Adrenal gland (tissue), 12 donors: Measurements from ENCODE around the gene HMMR. TPM values are rescaled to one million over a fixed set of nuclear protein-coding genes. Genes with fewer than 3 reads are reported as not detected.

Experiments
- DNase-seq, 7 donors: peaks; one replicate each; pipeline ENCODE4 v3.0.0-alpha.2; 2019 to 2020
- H3K27ac ChIP-seq, 5 donors: fragments of 200-600 bp; sonication (generic) in 4 of 5; 1 replicate in 3 of 5; 2 replicates in 2 of 5; pipeline versions ENCODE4 v1.5.1 to v1.8.0; 2016 to 2020; ENCODE audit warnings: mild to moderate bottlenecking in 1 of 5
- H3K27me3 ChIP-seq: fragments of 200-600 bp; 2 replicates; pipeline ENCODE4 v1.8.0; 2021
- H3K36me3 ChIP-seq, 2 donors: fragments of 200-600 bp; replicated peaks in 1 of 2; 1 replicate in 1 of 2; 2 replicates in 1 of 2; pipeline versions ENCODE4 v1.5.1 to v1.8.0; 2018 to 2022
- H3K4me1 ChIP-seq, 2 donors: fragments of 200-600 bp; replicated peaks in 1 of 2; 1 replicate in 1 of 2; 2 replicates in 1 of 2; pipeline versions ENCODE4 v1.5.1 to v1.8.0; 2018 to 2021
- H3K4me3 ChIP-seq, 4 donors: fragments of 200-600 bp; sonication (generic) in 3 of 4; one replicate each; pipeline ENCODE4 v1.5.1; 2016 to 2018
- H3K9me3 ChIP-seq, 3 donors: fragments of 200-600 bp; sonication (generic) in 1 of 3; replicated peaks in 1 of 3; 1 replicate in 2 of 3; 2 replicates in 1 of 3; pipeline versions ENCODE4 v1.5.1 to v1.8.0; 2016 to 2021
- POLR2A ChIP-seq, 2 donors: fragments of 450-650 bp; IDR thresholded peaks; one replicate each; pipeline ENCODE4 v1.6.1; 2017; ENCODE audit warnings: antibody characterized with exemption in 2 of 2, mild to moderate bottlenecking in 2 of 2, moderate library complexity in 1 of 2
- WGBS, 4 donors: extraction: QIAGEN DNeasy Blood & Tissue Kit in 2 of 4; methylation state at CpG; one replicate each; pipeline versions ENCODE4 v1.1.5 to v1.1.7; 2013 to 2017; 5-methylcytosine and 5-hydroxymethylcytosine counted together
- intact Hi-C, 2 donors: fragments of 100-400 bp; cut with DNase I; formaldehyde crosslinking; loops; one replicate each; pipeline versions ENCODE4 v1.14.1 to v1.15.0; 2022 to 2023
- polyA plus RNA-seq, 3 donors: library from polyadenylated mRNA; stranded (reverse); fragments of 200-250 nt in 2 of 3; fragments of 350-450 nt in 1 of 3; fragmentation: Illumina TruSeq in 1 of 3; extraction: RNeasy Lipid Tissue Mini Kit (QIAGEN cat#74804) in 1 of 3; gene quantifications; one replicate each; pipeline ENCODE4 v1.2.3, GENCODE V29; 2013 to 2014
- total RNA-seq, 9 donors: library from RNA; depleted of rRNA in 4 of 9; stranded (reverse); fragments of >200 nt in 4 of 9; fragments of 120-200 nt in 1 of 9; fragmentation: NEBNext Ultra II Directional in 1 of 9; extraction: Animal tissue kit (Norgen Biotek cat#: 25700) in 1 of 9; gene quantifications; one replicate each; pipeline versions ENCODE4 v1.1.0 to v1.2.4, GENCODE V29; 2013 to 2023
- TF ChIP-seq, protein P1 (sequence below), 6 experiments: fragments of 450-650 bp in 4 of 6; fragments of 200-600 bp in 2 of 6; sonication (generic) in 1 of 6; IDR thresholded peaks; 1 replicate in 5 of 6; 2 replicates in 1 of 6; pipeline versions ENCODE4 v1.5.1 to v1.8.0; 2016 to 2021; ENCODE audit warnings: antibody characterized with exemption in 6 of 6, mild to moderate bottlenecking in 2 of 6, moderate library complexity in 1 of 6
- donor health status: healthy with polysubstance abuse.
- donor health status: Bipolar disorder and iron deficiency.
- donor health status: DM: yes; HTN: yes; CAD: no.
- donor health status: DM: no; HTN: no; CAD: no.
- donor health status: DM: no; HTN: no; CAD: no.
- donor health status: DM: yes; HTN: yes; CAD: no.

The HMMR gene
- total and polyA plus RNA-seq, 12 donors, result 0.24 to 10.3 (median 1.5) TPM; not detected in 1

DNA sequence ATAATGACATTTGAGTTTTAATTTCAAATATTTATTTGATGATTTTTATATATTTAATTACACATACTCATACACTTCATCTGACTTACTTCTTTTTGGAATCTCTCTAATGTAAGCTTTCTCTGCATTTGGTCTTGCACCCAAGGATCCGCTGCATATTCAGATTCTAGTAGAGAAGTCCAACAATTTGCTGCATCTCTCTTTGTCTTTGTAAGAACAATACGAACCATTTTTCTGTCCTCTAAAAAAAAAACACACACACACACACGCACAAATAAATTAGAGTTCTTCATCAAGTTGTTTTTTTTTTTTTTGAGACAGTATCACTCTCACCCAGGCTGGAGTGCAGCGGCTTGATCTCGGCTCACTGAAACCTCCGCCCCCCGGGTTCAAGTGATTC, 3.6 kb upstream of the HMMR start:
- WGBS, 4 donors, result 93 to 97% (median 94%) methylated on average over 7 of the region's 7 CpGs
- intact Hi-C loops, result no loop called here
- no peak for TF ChIP-seq POLR2A (IDR thresholded peaks at IDR 0.05)
- TF ChIP-seq, protein P1, sequence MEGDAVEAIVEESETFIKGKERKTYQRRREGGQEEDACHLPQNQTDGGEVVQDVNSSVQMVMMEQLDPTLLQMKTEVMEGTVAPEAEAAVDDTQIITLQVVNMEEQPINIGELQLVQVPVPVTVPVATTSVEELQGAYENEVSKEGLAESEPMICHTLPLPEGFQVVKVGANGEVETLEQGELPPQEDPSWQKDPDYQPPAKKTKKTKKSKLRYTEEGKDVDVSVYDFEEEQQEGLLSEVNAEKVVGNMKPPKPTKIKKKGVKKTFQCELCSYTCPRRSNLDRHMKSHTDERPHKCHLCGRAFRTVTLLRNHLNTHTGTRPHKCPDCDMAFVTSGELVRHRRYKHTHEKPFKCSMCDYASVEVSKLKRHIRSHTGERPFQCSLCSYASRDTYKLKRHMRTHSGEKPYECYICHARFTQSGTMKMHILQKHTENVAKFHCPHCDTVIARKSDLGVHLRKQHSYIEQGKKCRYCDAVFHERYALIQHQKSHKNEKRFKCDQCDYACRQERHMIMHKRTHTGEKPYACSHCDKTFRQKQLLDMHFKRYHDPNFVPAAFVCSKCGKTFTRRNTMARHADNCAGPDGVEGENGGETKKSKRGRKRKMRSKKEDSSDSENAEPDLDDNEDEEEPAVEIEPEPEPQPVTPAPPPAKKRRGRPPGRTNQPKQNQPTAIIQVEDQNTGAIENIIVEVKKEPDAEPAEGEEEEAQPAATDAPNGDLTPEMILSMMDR (IDR thresholded peaks at IDR 0.05), result no peak

DNA sequence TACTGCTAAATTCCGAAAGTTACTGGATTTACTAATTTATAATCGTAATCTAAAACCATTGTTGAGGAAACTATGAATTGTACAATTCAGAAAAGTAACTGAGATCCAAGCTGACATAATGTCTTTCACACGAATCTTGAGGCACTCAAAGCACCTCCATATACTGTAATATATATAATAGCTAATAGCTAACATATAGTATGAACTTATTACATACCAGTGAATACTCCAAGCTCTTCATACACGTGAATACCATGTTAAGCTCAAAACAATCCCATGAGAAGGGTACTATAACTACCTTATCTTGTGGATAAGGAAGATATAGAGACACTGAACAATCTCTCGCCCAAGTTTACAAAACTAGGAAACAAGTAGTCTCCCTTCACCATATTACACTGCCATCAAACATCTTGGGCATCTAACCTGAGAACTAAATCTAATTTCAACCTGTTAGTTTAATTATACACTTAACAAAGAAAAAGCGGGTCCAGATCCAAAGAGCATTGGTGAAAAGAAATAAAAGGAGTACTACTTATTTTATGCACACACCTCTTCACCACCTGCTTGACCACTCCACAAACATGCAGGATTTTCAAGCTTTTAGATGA, 1.6 kb upstream of the HMMR start:
- Histone ChIP-seq H3K4me1 (peaks cover 16 to 38% of the 10 kb centered on the region in 2 donors), H3K36me3 (peaks cover 0 to 11% of the 10 kb centered on the region in 2 donors), H3K27ac (peak overlapping the region in 2 of 5 donors; percentile 90 to 98), H3K27me3 (no peaks in the 10 kb centered on the region), H3K9me3 (no peaks in the 10 kb centered on the region), H3K4me3 (peak overlapping the region; percentile 7 to 73 (median 50))
- intact Hi-C loops, result no loop called here
- TF ChIP-seq POLR2A (IDR thresholded peaks at IDR 0.05), result no peak
- TF ChIP-seq, protein P1 (IDR thresholded peaks at IDR 0.05), result no peak
- 37 to 45% (median 40%) methylated on average over 6 of the region's 6 CpGs for WGBS, 4 donors
- no peak for DNase-seq

More for the DNA sequence above, 3.6 kb upstream of the HMMR start:
- H3K4me3 ChIP-seq, result no peak overlapping the region
- DNase-seq, result no peak
- no peaks in the 10 kb centered on the region for H3K27me3 ChIP-seq
- H3K9me3 ChIP-seq, result no peaks in the 10 kb centered on the region
- no peak overlapping the region for H3K27ac ChIP-seq
- H3K4me1 ChIP-seq, result peaks cover 16 to 34% of the 10 kb centered on the region in 2 donors
- peaks cover 0 to 22% of the 10 kb centered on the region in 2 donors for H3K36me3 ChIP-seq

DNA sequence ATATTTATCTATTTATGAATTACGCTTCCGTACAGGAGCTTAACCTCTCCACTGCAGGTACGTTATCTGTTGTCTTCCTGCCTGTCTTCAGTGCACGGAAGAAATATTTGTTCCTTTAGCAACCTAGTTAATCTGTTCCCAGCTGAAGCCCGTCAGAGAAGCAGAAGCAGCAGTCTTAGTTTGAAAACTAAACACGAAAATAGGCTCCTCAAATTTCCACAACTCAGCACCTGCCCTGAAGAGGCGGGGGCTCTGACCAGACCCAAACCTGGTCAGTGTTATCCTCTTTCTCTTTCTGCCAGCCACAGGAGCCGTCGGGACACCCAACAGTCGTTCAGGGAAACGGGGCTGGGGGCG, 992 bp upstream of the HMMR start:
- intact Hi-C loops, result no loop called here
- TF ChIP-seq POLR2A (IDR thresholded peaks at IDR 0.05), result no peak
- TF ChIP-seq, protein P1 (IDR thresholded peaks at IDR 0.05), result no peak
- Histone ChIP-seq H3K36me3 (peaks cover 0 to 6% of the 10 kb centered on the region in 2 donors), H3K4me1 (peaks cover 16 to 38% of the 10 kb centered on the region in 2 donors), H3K27me3 (no peaks in the 10 kb centered on the region), H3K27ac (peak overlapping the region; percentile 89 to 98 (median 94)), H3K4me3 (peak overlapping the region; percentile 4 to 73 (median 50)), H3K9me3 (no peaks in the 10 kb centered on the region)
- 0% methylated on average over 7 to 12 of the region's 12 CpGs for WGBS, 4 donors
- no peak for DNase-seq

DNA sequence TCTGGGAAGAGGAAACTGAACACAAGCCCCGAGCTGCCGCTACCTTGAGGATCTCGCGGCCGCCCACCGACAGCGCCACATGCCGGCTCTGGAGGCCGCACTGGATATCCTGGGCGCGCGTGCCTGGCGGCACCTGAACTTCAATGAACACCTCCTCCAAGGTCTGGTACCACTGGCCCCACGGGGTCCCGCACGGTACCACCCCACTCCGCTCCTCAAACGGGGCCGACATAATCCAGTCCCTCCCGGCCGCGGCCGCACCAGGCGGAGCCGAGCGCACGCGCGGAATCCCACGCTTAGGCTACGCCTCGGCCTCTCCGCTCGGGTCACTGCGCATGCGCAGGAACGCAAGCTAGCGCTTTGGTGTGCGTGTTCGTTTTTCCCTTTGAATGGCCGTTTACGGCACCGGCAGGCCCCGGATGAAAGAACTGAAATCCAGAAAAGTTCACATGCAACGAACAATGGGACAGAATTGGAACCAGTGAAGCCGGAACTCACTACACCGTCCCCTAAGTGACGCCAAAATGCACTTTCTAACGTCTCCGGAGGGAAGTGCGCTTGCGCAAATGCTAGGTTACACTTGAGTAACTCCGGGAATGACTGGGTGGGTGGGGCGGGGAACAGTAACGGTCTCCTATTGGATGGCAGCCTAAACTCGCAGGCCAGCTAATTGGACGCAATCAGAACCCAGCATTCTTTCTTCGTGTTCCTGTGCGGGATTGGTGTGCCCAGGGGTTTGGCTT, 442 bp upstream of the HMMR start, which contains the start of gene NUDCD2:
Gene NUDCD2 (minus strand): TSS at position 284 of the 743 bp plus-strand sequence. CDS start 52 bp downstream, at position 232.
- peak; percentile 67 to 85 for TF ChIP-seq POLR2A (IDR thresholded peaks at IDR 0.05)
- TF ChIP-seq, protein P1 (IDR thresholded peaks at IDR 0.05), result peak in 2 of 6 experiments; percentile 23 to 30
- Histone ChIP-seq H3K9me3 (no peaks in the 10 kb centered on the region), H3K4me3 (peak within 1 kb of the TSS; percentile 7 to 73 (median 50)), H3K27ac (peak within 1 kb of the TSS; percentile 89 to 98 (median 94)), H3K36me3 (peaks cover 0 to under 1% of the 10 kb centered on the region in 2 donors), H3K27me3 (no peaks in the 10 kb centered on the region), H3K4me1 (peaks cover 16 to 38% of the 10 kb centered on the region in 2 donors)
- intact Hi-C loops, result loop anchor here in 1 of 2 donors (5.0 kb wide), 1 partner anchor 47 kb away; the partner anchor contains the start of gene MAT2B
- DNase-seq, result peak; percentile 95 to 99 (median 97)
- WGBS, 4 donors, result 0 to 2% (median 1%) methylated on average over 13 to 59 of the region's 59 CpGs
